Trophoblast cell (in vitro differentiated cells and primary cell): ENCODE results near the gene C17orf50.

Experiments used
- DNase-seq, 2 donors: peaks; one replicate each; pipeline ENCODE4 v3.0.0-alpha.2; 2016
- H2AFZ ChIP-seq: 2 replicates; pipeline ENCODE4 v1.6.1; 2013; ENCODE audit warnings: low read length, moderate library complexity, mild to moderate bottlenecking; ENCODE audit not compliant: insufficient read depth, poor library complexity
- H2AK5ac ChIP-seq: 2 replicates; pipeline ENCODE4 v1.6.1; 2013; ENCODE audit warnings: mild to moderate bottlenecking, low read length
- H2BK120ac ChIP-seq: 2 replicates; pipeline ENCODE4 v1.6.1; 2013; ENCODE audit warnings: low read length, mild to moderate bottlenecking, moderate library complexity; ENCODE audit not compliant: insufficient read depth, poor library complexity
- H2BK12ac ChIP-seq: 2 replicates; pipeline ENCODE4 v1.6.1; 2013; ENCODE audit warnings: mild to moderate bottlenecking, low read length, moderate library complexity
- H2BK5ac ChIP-seq: 2 replicates; pipeline ENCODE4 v1.6.1; 2013; ENCODE audit warnings: low read length, low read depth, moderate library complexity, mild to moderate bottlenecking; ENCODE audit not compliant: poor library complexity
- H3K14ac ChIP-seq: 2 replicates; pipeline ENCODE4 v1.6.1; 2013; ENCODE audit warnings: mild to moderate bottlenecking, low read length
- H3K18ac ChIP-seq: 2 replicates; pipeline ENCODE4 v1.6.1; 2013; ENCODE audit warnings: mild to moderate bottlenecking, low read length
- H3K23ac ChIP-seq: 2 replicates; pipeline ENCODE4 v1.6.1; 2013; ENCODE audit warnings: low read length
- H3K27ac ChIP-seq: 2 replicates; pipeline ENCODE4 v1.5.1; 2013; ENCODE audit warnings: low read depth, mild to moderate bottlenecking, inconsistent platforms, low read length, moderate library complexity
- H3K27me3 ChIP-seq: 2 replicates; pipeline ENCODE4 v1.6.1; 2013; ENCODE audit warnings: inconsistent platforms, mild to moderate bottlenecking, low read length, moderate library complexity; ENCODE audit not compliant: insufficient read depth
- H3K36me3 ChIP-seq, 2 experiments: 1 replicate in 1 of 2; 2 replicates in 1 of 2; pipeline ENCODE4 v1.6.1; 2013; ENCODE audit warnings: low read length in 2 of 2, mild to moderate bottlenecking in 2 of 2, moderate library complexity in 1 of 2; ENCODE audit not compliant: insufficient read depth in 2 of 2, control insufficient read depth in 1 of 2
- H3K4ac ChIP-seq: 2 replicates; pipeline ENCODE4 v1.6.1; 2013; ENCODE audit warnings: low read depth, mild to moderate bottlenecking, low read length, moderate library complexity
- H3K4me1 ChIP-seq, 2 experiments: 1 replicate in 1 of 2; 2 replicates in 1 of 2; pipeline ENCODE4 v1.6.1; 2013; ENCODE audit warnings: low read length in 2 of 2, mild to moderate bottlenecking in 2 of 2, moderate library complexity in 1 of 2; ENCODE audit not compliant: insufficient read depth in 2 of 2, control insufficient read depth in 1 of 2
- H3K4me2 ChIP-seq: 2 replicates; pipeline ENCODE4 v1.6.1; 2013; ENCODE audit warnings: inconsistent platforms, mild to moderate bottlenecking, low read length, moderate library complexity
- H3K4me3 ChIP-seq: 2 replicates; pipeline ENCODE4 v1.5.1; 2013; ENCODE audit warnings: mild to moderate bottlenecking, low read depth, low read length, inconsistent platforms
- H3K79me1 ChIP-seq: one replicate; pipeline ENCODE4 v1.6.1; 2013; ENCODE audit warnings: low read length
- H3K79me2 ChIP-seq: 2 replicates; pipeline ENCODE4 v1.6.1; 2013; ENCODE audit warnings: low read length, mild to moderate bottlenecking; ENCODE audit not compliant: control insufficient read depth, insufficient read depth, poor library complexity
- H3K9ac ChIP-seq: 2 replicates; pipeline ENCODE4 v1.6.1; 2013; ENCODE audit warnings: mild to moderate bottlenecking, low read length
- H3K9me3 ChIP-seq: 2 replicates; pipeline ENCODE4 v1.6.1; 2013; ENCODE audit warnings: low read depth, mild to moderate bottlenecking, control low read depth, inconsistent platforms, low read length; ENCODE audit not compliant: insufficient read depth
- H4K12ac ChIP-seq: 2 replicates; pipeline ENCODE4 v1.6.1; 2013; ENCODE audit warnings: low read depth, mild to moderate bottlenecking, low read length, moderate library complexity
- H4K8ac ChIP-seq: 2 replicates; pipeline ENCODE4 v1.6.1; 2013; ENCODE audit warnings: low read depth, mild to moderate bottlenecking, low read length, moderate library complexity
- H4K91ac ChIP-seq: one replicate; pipeline ENCODE4 v1.6.1; 2013; ENCODE audit warnings: low read depth, mild to moderate bottlenecking, low read length, moderate library complexity
- WGBS: extraction: QIAGEN DNeasy Blood & Tissue Kit; methylation state at CpG from one replicate; pipeline ENCODE4 v1.1.7; 2013; ENCODE audit warnings: missing lambda C conversion rate; ENCODE audit not compliant: insufficient read length, insufficient coverage; ENCODE audit errors: extremely low coverage; 5-methylcytosine and 5-hydroxymethylcytosine counted together

C17orf50 gene

GRCh38 chr17:35738519-35739133 lies 22.1 kb upstream of the C17orf50 start:
- H4K8ac ChIP-seq: no peak overlapping the region
- no peak for DNase-seq
- H2AFZ ChIP-seq: no peak overlapping the region
- H3K4me3 ChIP-seq: no peak overlapping the region
- no CpG with 5 or more reads among the region's 5 CpGs for WGBS
- H3K79me2 ChIP-seq: no peaks in the 10 kb centered on the region
- H3K27ac ChIP-seq: no peak overlapping the region
- no peak overlapping the region for H2AK5ac ChIP-seq
- no peaks in the 10 kb centered on the region for H3K36me3 ChIP-seq
- H3K14ac ChIP-seq: no peak overlapping the region
- H3K4ac ChIP-seq: no peak overlapping the region
- peaks cover 12% of the 10 kb centered on the region for H3K9me3 ChIP-seq
- H3K9ac ChIP-seq: no peak overlapping the region
- H3K23ac ChIP-seq: no peak overlapping the region
- no peak overlapping the region for H4K12ac ChIP-seq
- no peak overlapping the region for H2BK120ac ChIP-seq
- H3K4me1 ChIP-seq: peaks cover 3 to 6% of the 10 kb centered on the region in 2 experiments
- no peak overlapping the region for H2BK5ac ChIP-seq
- H3K27me3 ChIP-seq: peaks cover 4% of the 10 kb centered on the region
- no peak overlapping the region for H4K91ac ChIP-seq
- no peaks in the 10 kb centered on the region for H3K79me1 ChIP-seq
- no peak overlapping the region for H3K4me2 ChIP-seq
- H3K18ac ChIP-seq: no peak overlapping the region
- H2BK12ac ChIP-seq: no peak overlapping the region

- Histone ChIP-seq H4K8ac (no peak overlapping the region), H4K91ac (no peak overlapping the region), H3K23ac (no peak overlapping the region), H4K12ac (no peak overlapping the region), H3K9ac (no peak overlapping the region), H3K27ac (no peak overlapping the region), H2BK120ac (no peak overlapping the region), H2BK12ac (no peak overlapping the region), H3K4ac (no peak overlapping the region), H3K36me3 (no peaks in the 10 kb centered on the region), H3K27me3 (peaks cover 4% of the 10 kb centered on the region), H3K18ac (no peak overlapping the region), H2AK5ac (no peak overlapping the region), H3K79me1 (no peaks in the 10 kb centered on the region), H3K4me3 (no peak overlapping the region), H3K14ac (no peak overlapping the region), H3K4me1 (peaks cover 0 to 3% of the 10 kb centered on the region in 2 experiments), H3K79me2 (no peaks in the 10 kb centered on the region), H3K4me2 (no peak overlapping the region), H3K9me3 (peaks cover 14% of the 10 kb centered on the region), H2AFZ (no peak overlapping the region), H2BK5ac (no peak overlapping the region)
- DNase-seq: no peak
- WGBS: no CpG with 5 or more reads among the region's 7 CpGs
Observed at GRCh38 chr17:35740216-35740615, 20.5 kb upstream of the C17orf50 start.

GRCh38 chr17:35740997-35741931 lies 19.4 kb upstream of the C17orf50 start:
- Histone ChIP-seq H2BK120ac (no peak overlapping the region), H2AFZ (no peak overlapping the region), H3K79me1 (no peaks in the 10 kb centered on the region), H4K12ac (no peak overlapping the region), H2AK5ac (no peak overlapping the region), H3K79me2 (no peaks in the 10 kb centered on the region), H3K4ac (no peak overlapping the region), H3K36me3 (no peaks in the 10 kb centered on the region), H3K23ac (no peak overlapping the region), H3K18ac (no peak overlapping the region), H3K9me3 (peaks cover 14% of the 10 kb centered on the region), H3K14ac (no peak overlapping the region), H3K4me1 (peaks cover 0 to 3% of the 10 kb centered on the region in 2 experiments), H3K4me3 (no peak overlapping the region), H2BK5ac (no peak overlapping the region), H3K27ac (no peak overlapping the region), H3K27me3 (peaks cover 4% of the 10 kb centered on the region), H2BK12ac (no peak overlapping the region), H4K8ac (no peak overlapping the region), H4K91ac (no peak overlapping the region), H3K9ac (no peak overlapping the region), H3K4me2 (peak overlapping the region; percentile 35)
- WGBS: no CpG with 5 or more reads among the region's 73 CpGs
- no peak for DNase-seq

GRCh38 chr17:35742496-35742895 lies 18.2 kb upstream of the C17orf50 start:
- no peak overlapping the region for H3K9ac ChIP-seq
- peaks cover 0 to 3% of the 10 kb centered on the region in 2 experiments for H3K4me1 ChIP-seq
- no peak overlapping the region for H3K23ac ChIP-seq
- H3K4me3 ChIP-seq: no peak overlapping the region
- no peak overlapping the region for H2BK120ac ChIP-seq
- no peak overlapping the region for H3K14ac ChIP-seq
- H2BK12ac ChIP-seq: no peak overlapping the region
- H2AK5ac ChIP-seq: no peak overlapping the region
- H3K4ac ChIP-seq: no peak overlapping the region
- DNase-seq: no peak
- peaks cover 14% of the 10 kb centered on the region for H3K9me3 ChIP-seq
- H3K4me2 ChIP-seq: no peak overlapping the region
- H4K8ac ChIP-seq: no peak overlapping the region
- no peak overlapping the region for H4K91ac ChIP-seq
- no peak overlapping the region for H2BK5ac ChIP-seq
- no peaks in the 10 kb centered on the region for H3K79me1 ChIP-seq
- WGBS: no CpG with 5 or more reads among the region's 7 CpGs
- H2AFZ ChIP-seq: no peak overlapping the region
- H4K12ac ChIP-seq: no peak overlapping the region
- no peaks in the 10 kb centered on the region for H3K79me2 ChIP-seq
- H3K18ac ChIP-seq: no peak overlapping the region
- H3K27ac ChIP-seq: no peak overlapping the region
- H3K27me3 ChIP-seq: peaks cover 4% of the 10 kb centered on the region
- no peaks in the 10 kb centered on the region for H3K36me3 ChIP-seq
